HG02610 (cell line): ENCODE results near the gene GPR153.
"Not testable (repeated sequence)": the region's sequence is repeated elsewhere in the genome, so short reads cannot be mapped to it uniquely, and the experiment has no call there.

ENCODE experiments used
- ATAC-seq: cut with Tn5 transposase; IDR thresholded peaks from one replicate; pipeline ENCODE4 v1.9.1; 2021; ENCODE audit warnings: mild to moderate bottlenecking, moderate library complexity; ENCODE audit not compliant: unreplicated experiment

GPR153 gene

GRCh38 chr1:6235296-6235677 lies 25.6 kb downstream of the GPR153 start:
- peak; percentile 12 for ATAC-seq

GRCh38 chr1:6234502-6235295 lies 26.2 kb downstream of the GPR153 start:
- ATAC-seq: no peak

GRCh38 chr1:6233376-6233775 lies 27.5 kb downstream of the GPR153 start:
- ATAC-seq: no peak

GRCh38 chr1:6225651-6226050 lies 35.2 kb downstream of the GPR153 start:
- no peak for ATAC-seq

GRCh38 chr1:6224718-6225117 lies 36.2 kb downstream of the GPR153 start:
- no peak for ATAC-seq

- no peak for ATAC-seq
Observed at GRCh38 chr1:6223617-6224016, 37.3 kb downstream of the GPR153 start.

GRCh38 chr1:6222636-6223035 lies 38.3 kb downstream of the GPR153 start:
- no peak for ATAC-seq

- no peak for ATAC-seq
Observed at GRCh38 chr1:6221210-6221784, 39.6 kb downstream of the GPR153 start.

- ATAC-seq: no peak
Observed at GRCh38 chr1:6220236-6220635, 40.7 kb downstream of the GPR153 start.

- not testable (repeated sequence) for ATAC-seq
Observed at GRCh38 chr1:6219641-6220040, 41.3 kb downstream of the GPR153 start.

GRCh38 chr1:6218375-6219164 lies 42.3 kb downstream of the GPR153 start:
- ATAC-seq: no peak

GRCh38 chr1:6212193-6212959 lies 48.5 kb downstream of the GPR153 start:
- ATAC-seq: no peak

GRCh38 chr1:6211731-6212130 lies 49.2 kb downstream of the GPR153 start:
- no peak for ATAC-seq

- ATAC-seq: no peak
Observed at GRCh38 chr1:6210591-6211355, 50.1 kb downstream of the GPR153 start.

GRCh38 chr1:6209661-6210580 lies 51.0 kb downstream of the GPR153 start:
- ATAC-seq: no peak

- ATAC-seq: no peak
Observed at GRCh38 chr1:6208723-6209660, 51.9 kb downstream of the GPR153 start.

GRCh38 chr1:6207921-6208320 lies 53.0 kb downstream of the GPR153 start:
- no peak for ATAC-seq
